HG03575 (cell line): Measurements from ENCODE around the gene MAP3K8.
A peak's percentile ranks its signal among the peaks of the same experiment; 100 is the strongest.

ENCODE experiments used
- ATAC-seq: cut with Tn5 transposase; IDR thresholded peaks from one replicate; pipeline ENCODE4 v1.9.1; 2021; ENCODE audit not compliant: unreplicated experiment, insufficient number of reproducible peaks, low FRiP score; ENCODE audit errors: extremely low read depth

MAP3K8 gene

DNA sequence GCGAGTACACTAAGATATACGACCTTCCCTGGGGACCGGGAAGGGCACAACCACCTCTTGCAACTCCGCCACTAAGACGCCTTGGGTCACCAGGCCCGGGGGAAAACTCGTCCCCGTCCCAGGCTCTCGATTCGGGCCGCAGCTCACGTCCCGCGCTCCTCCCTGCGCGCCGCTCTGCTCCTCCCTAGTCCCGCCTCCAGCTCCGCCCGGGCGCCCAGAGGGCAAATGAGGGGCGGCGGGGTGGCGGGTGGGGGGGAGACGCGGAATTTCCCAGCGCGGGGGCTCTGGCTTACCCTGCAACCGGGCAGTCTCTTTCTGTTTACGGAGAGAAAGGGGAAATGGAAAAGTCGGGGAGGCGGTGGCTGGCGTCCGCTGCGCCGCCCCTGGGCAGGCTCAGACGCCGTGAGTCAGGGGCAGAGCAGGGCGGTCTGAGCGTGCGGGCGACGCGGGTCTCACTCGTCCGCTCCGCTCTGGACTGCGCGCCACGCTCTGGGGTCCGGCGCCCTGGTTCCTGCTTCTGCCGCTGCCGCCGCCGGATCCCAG, at the start of gene MAP3K8:
MAP3K8 (plus strand) TSS at position 455 of the 543 bp plus-strand sequence. CDS start 4,755 bp downstream, outside the sequence.
- peak; percentile 30 for ATAC-seq

DNA sequence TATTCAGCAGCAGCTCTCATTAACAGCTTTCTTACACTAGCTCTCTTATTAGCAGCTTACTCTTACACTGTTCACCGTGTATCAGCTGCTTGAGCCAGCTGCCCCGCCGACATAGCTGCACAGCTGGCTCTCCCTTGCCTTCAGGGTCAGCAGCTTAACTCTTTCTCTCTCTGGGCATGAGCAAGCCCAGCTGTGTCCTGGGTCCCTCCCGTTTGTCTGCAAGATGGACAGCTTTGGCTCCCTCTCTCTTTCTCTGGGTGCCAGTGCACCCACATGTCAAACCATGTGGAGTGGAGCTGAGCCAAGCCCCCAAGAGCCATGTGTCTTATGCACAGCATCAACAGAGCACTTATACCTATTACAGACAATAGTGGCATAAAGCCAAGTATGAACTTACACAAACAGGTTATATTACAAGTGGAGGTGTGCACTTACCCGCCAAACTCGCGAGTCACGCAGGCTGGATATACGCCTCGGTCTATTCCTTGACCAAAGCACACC, 49.2 kb upstream of the MAP3K8 start:
- no peak for ATAC-seq

DNA sequence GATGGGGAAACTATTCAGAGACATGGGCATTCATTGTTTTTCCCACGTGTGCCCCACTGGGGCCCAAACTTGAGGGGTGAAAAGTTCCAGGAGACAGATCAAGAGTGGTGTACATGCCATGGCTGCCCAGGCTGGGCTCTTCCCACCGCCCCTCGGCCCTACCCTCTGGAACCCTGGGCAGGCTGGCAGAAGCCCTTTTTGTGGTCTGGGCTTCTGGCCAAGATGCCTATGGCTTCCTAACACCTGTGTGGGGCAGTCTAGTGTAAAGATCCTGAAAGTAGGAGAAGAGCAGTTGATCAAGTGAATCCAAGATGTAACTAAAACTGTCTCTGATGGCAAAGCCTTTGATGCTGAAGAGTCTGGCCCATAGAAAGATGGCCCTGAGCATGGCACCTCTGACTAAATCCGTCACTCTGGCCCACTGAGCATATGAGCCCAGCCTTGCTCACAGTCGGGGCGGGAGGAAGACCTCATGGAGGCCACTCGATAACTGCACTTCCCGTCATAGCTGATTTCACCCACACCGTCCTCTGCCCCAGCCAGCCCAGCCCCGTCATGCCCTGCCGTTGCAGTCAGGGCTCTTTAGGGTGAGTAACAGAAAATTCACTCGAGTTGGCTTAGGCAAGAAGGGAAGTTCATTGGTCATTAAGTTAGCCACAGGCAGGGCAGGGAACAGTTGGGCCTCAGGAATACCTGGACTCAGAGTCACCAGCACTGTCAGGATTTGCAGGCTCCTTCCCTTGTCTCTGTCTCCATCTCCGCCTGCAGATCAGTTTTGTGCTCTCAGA, 47.0 kb upstream of the MAP3K8 start:
- no peak for ATAC-seq

DNA sequence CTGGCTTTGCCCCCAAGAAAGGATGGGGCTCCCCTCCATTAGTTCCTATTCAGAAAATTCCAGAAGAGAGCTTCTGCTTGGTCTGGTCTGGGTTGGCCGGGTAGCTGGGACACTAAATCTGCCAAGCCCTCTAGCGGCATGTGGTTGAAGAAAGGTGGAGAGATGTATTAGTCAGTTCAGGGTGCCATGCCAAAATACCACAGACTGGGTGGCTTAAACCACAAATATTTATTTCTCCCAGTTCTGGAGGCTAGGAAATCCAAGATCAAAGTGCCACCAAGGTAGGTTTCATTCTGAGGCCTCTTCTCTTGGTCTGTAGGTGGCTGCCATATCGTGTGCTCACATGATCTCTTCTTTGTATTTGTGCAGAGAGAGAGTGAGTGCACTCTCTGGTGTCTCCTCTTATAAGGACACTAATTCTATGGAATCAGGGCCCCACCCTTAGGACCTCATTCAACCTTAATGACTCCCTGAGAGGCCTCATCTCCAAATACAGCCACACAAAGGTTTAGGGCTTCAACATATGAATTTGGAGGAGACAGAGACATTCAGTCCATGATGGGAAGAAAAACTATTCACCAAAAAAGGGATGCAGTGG, 46.2 kb upstream of the MAP3K8 start:
- ATAC-seq, result no peak

DNA sequence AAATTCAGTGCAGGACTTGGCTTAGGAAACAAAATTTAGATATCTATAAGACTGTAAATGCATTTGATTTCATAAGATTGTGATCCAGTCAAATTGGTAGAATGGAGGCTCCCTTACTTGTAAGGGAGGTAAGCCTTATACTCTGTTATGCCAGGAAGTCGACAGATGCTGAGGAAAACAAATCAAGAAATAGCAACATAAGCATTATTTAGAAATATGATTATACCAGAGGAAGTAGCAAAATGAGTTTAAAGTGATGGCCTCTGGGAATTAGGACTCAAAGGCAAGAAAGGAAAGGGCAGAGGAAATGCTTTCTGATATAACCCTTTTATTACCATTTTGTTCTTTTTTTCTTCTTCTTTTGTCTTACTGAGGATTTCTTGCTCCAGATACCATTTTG, 44.4 kb upstream of the MAP3K8 start:
- ATAC-seq, result no peak

DNA sequence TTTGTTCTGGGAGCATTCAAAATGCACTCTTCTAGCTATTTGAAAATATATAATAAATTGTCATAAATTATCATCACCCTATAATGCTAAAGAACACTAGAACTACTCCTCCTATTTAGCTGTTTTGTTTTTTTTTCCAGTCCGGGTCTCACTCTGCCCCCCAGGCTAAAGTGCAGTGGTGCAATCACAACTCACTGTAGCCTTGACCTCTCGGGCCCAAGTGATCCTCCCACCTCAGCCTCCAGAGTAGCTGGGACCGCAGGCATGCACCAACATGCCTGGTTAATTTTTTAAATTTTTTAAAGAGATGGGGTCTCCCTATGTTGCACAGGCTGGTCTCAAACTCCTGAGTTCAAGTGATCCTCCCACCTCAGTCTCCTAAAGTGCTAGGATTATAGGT, 43.8 kb upstream of the MAP3K8 start:
- ATAC-seq, result no peak

DNA sequence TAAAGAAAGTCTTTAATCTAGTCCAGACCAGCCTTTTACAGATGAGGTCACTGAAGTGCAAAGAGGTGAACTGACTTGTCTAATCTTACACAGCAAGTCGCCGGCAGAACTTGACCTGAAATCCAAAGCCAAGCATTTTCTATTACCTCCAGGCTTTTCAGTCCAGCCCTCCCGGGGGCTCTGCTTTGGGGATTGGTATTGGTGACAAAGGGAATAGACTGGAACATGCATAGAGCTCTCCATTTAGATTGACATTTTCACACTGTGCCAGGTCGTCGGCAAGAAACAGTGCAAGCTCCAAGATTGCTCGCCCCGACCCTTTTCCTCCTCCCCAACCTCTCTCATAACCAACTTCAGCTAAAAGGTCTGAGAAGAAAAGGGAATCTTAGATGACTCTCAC, 42.7 kb upstream of the MAP3K8 start:
- no peak for ATAC-seq

DNA sequence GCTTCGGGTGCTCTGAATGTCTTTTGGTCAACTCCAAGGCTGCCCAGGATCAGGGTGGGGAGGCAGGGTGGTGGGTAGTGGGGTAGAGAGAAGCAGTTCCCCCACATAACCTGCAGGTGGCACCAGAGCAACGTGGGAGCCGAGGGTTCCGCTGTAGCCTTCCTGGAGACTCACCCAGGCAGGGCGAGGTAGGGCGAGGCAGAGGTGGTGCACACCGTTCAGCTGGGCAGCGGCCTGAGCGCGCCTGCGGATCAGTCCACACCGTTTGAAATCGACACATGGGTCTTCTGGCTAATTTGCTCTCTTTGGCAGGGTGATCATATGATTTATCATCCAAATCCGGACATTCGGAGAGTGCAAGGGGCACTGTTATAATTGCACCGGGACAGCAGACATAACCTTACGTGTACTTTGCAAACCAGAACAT, 41.4 kb upstream of the MAP3K8 start:
- no peak for ATAC-seq

DNA sequence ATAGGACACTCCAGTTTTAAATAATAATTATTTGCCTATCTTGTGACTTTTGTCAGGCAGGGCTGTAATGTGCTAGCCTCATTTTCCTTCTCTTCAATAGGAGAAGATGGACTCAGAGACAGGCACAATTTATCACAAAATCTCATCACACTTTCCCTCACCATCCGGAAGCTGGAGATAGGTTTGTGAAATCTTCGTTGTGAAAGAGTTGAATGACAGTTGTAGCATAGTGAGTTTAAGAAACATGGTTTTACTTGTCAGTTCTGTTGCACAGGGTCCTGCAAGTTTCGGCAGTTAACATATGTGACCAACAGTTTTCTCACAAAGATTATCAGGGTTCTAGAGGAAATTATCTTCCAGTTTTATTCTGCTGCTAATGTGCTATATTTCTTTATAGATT, 37.7 kb upstream of the MAP3K8 start:
- no peak for ATAC-seq

DNA sequence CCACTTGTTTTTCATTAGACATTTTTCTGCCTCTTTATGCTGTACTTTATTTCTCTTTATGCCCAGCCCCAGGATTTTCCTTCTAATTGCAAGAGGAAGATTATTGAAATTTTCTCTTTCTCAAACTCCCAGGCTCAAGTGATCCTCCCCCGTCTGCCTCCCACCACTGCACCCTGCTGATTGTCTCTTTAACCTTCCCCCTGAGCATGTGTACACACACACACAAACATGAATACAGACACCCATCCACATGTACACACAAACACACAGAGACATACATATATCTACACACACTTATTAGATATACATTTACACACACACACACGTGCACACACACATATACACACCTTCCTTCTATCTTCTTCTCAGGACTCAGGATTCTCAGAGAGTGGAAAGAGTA, 37.3 kb upstream of the MAP3K8 start:
- ATAC-seq, result no peak

DNA sequence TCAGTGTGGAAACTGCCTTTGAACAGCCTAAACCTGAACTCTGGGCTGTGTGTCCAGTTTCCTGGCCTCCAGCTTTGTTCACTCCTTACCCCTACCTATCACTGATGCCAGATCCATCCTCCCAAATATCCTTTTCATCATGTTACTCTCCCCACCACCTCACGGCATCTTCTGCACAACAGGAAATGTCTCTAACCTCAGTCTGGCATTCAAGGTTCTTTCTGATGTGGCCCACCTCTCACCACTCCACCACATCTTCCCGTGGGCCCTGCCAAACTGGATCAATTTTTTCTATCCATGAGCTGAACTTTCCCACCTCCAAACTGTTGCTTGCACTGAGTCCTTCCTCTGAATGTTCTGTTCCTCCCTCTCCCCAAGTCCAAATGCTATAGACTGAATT, 35.8 kb upstream of the MAP3K8 start:
- no peak for ATAC-seq

DNA sequence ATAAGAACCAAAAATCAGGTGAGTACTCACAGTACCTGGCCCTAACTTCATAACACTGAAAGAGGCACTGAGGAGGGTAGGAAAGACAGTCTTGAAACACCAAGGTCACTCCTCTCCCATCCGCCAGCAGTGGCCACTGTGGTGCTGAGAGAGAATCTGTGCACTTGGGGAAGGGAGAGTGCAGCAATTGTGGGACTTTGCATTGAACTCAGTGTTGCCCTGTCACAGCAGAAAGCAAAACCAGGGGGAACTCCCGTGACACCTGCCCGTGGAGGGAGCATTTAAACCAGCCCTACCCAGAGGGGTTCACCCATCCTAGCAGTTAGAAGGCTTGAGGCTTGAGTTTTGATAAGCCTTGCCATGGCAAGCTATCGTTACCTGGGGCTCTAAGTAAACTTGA, 35.2 kb upstream of the MAP3K8 start:
- ATAC-seq, result no peak

DNA sequence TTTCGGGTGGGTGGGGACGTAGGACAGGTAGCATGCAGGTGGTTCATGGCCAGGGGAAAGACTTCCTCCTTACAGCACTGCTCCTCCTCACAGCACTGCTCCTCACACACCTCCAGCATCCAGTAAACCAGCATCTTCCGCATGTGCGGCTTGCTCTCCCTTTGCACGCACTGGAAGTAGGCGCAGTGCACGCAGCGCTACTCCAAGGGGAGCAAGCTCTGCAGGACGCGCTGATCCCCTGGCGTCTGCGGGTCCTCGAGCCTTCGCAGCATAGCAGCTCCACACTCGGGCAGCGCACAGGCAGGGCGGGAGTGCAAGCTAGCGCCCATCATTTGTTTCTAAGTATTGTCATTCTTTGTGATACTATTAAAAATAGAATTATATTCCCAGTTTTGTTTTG, 30.5 kb upstream of the MAP3K8 start:
- ATAC-seq, result no peak

DNA sequence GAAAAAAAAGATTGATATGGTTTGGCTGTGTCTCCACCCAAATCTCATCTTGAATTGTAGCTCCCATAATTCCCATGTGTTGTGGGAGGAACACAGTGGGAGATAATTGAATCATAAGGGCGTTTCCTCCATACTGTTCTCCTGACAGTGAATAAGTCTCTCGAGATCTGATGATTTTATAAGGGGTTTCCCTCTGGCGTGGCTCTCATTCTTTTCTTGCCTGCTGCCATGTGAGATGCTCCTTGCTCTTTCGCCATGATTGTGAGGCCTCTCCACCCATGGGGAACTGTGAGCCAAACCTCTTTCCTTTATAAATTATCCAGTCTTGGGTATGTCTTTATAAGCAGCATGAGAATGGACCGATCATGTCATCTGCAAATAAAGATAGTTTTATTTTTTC, 29.4 kb upstream of the MAP3K8 start:
- ATAC-seq, result no peak

DNA sequence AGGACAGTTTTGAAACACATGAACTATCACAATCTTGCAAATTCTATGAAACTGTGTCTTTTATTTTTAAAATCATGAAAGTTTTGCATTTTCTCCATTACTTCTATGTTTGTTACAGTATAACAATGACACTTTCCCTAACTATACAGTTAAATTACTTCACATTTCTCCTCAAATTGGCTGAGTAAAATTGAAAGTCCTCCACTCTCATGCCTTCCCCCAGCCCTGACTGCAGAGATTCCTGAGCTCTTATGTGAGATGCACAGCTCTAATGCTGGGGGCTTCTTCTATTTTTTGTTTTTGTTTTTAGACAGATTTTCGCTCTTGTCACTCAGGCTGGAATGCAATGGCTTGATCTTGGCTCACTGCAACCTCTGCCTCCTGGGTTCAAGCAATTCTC, 22.7 kb upstream of the MAP3K8 start:
- ATAC-seq, result no peak

DNA sequence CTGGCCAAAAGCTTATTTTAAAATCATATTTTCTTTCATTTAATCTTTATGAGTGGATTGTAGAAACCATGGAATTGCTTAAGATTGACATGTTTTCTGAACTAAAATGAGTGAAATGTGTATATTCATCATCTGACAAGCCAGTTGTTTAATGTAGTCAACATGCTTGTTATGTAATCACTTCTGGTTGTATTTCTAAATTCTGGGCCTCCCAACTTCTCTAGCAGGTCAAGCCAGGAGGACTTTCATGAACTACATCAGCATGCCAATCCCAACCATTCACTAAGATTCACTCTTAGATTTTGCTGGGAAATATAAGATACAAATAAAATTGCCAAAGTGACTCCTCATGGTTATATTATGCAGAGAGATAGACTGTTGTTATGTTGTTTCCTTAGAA, 21.1 kb upstream of the MAP3K8 start:
- no peak for ATAC-seq

DNA sequence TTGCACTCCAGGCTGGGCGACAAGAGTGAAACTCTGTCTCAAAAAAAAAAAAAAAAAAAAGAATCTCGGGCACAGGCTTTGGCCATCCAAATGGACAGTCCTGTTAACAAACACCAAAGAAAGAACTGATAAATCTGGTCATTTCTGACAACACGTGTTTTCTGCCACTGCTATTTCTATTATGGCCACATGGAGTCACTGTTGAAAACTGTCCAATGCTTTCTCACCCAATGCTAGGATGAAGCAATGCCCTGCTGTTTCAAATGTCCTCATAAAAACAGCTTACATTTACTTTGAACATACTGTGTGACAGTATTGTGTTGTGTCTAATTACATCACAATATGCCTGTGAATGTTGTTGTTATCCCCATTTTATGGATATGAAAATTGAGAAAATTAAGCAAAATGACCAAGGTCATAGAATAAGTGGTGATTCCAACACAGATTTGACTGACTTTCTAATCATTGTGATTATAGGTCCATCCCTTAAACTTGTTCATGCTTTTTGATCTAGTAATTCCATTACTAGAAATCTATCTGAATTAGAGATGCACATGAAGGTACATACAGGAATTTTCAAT, 19.9 kb upstream of the MAP3K8 start:
- no peak for ATAC-seq

DNA sequence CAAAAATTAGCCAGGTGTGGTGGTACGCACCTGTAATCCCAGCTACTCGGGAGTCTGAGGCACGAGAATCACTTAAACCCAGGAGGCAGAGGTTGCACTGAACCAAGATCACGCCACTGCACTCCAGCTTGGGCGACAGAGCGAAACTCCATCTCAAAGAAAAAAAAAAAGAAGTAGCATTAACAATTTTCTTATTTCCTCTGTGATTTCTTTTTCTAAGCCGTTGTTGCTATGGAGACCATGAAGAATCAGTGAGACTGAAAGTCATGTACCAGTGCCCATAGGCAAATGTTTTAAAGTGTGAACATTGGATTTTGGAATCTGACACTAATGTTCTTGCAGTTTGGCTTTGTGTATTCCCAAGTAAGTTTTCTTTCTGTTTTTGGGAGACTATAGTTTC, 18.4 kb upstream of the MAP3K8 start:
- ATAC-seq, result no peak

DNA sequence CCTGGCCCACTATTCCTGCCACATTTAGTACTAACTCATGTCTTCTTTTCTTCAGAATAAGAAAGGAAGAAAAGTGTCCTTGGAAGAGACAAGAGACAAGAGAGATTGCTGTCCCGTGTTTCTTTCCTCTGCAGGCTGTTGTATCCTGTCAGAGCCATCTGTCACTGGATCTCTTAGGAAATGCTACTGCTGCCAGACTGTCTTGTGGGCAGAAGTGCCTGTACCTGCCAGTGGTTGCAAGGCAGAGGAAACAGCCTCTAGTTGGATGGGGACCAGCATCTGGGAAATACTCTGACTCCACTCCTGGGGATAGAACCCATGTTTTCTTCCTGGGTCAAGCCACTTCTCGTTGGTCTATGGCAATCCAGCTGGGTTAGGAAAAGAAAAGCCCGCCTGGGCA, 16.7 kb upstream of the MAP3K8 start:
- no peak for ATAC-seq

DNA sequence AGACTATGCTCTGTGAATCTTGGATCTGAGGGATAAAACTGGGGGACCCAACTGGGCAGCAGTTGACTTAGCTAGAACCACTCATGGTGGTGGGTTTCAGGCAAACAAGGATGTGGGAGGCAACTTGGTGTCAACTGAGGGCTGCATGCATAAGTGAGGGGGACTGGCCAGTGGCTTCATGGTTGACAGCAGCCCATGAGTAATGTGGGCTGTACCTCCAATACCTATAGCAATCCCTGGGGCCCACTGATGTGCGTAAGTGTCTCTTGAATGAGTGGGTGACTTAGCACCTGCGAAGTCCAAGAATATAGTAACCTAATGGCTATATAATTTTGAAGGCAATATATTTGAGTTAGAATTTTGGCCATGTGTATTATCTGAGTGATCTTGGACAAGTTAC, 13.7 kb upstream of the MAP3K8 start:
- ATAC-seq, result no peak
